PFSK-1 (cell line): ENCODE measurements around the gene OPN4.

Source experiments
- FOXP2 ChIP-seq: optimal IDR thresholded peaks from 2 replicates; pipeline ENCODE3; 2011; ENCODE audit warnings: borderline replicate concordance, control low read depth, inconsistent platforms; ENCODE audit not compliant: insufficient read depth; ENCODE audit errors: extremely low read length, extremely low read depth
- POLR2AphosphoS5 ChIP-seq: IDR thresholded peaks from 2 replicates; pipeline ENCODE4 v1.6.1; 2012; ENCODE audit warnings: low read depth, mild to moderate bottlenecking, control low read depth, low read length, moderate library complexity
- REST ChIP-seq, 2 experiments: IDR thresholded peaks; 2 replicates each; pipeline versions ENCODE4 v1.6.1 to v1.8.0; 2011 to 2012; ENCODE audit warnings: low read depth in 2 of 2, low read length in 2 of 2, control low read depth in 1 of 2, inconsistent platforms in 1 of 2, mild to moderate bottlenecking in 1 of 2, moderate library complexity in 1 of 2; ENCODE audit not compliant: insufficient read depth in 1 of 2
- SIN3A ChIP-seq: IDR thresholded peaks from 2 replicates; pipeline ENCODE4 v1.6.1; 2012; ENCODE audit warnings: mild to moderate bottlenecking, low read length, moderate library complexity, borderline replicate concordance; ENCODE audit not compliant: insufficient read depth
- TAF1 ChIP-seq: IDR thresholded peaks from 2 replicates; pipeline ENCODE4 v1.6.1; 2012; ENCODE audit warnings: low read length, control low read depth, borderline replicate concordance; ENCODE audit not compliant: insufficient read depth

Gene OPN4

GRCh38 chr10:86691333-86692022 lies 37.1 kb downstream of the OPN4 start:
- no peak for TF ChIP-seq SIN3A
- TF ChIP-seq REST (IDR thresholded peaks at IDR 0.05; ENCODE audit: insufficient read depth in 1 of 2, low read depth in 2 of 2, low read length in 2 of 2) = no peak
- no peak for TF ChIP-seq POLR2AphosphoS5
- TF ChIP-seq FOXP2 = no peak

- TF ChIP-seq REST (IDR thresholded peaks at IDR 0.05; ENCODE audit: insufficient read depth in 1 of 2, low read depth in 2 of 2, low read length in 2 of 2) (no peak), TAF1 (no peak), SIN3A (no peak), POLR2AphosphoS5 (no peak), FOXP2 (no peak)
Observed at GRCh38 chr10:86692023-86692514, 37.7 kb downstream of the OPN4 start.

GRCh38 chr10:86692664-86693063 lies 38.3 kb downstream of the OPN4 start:
- no peak for TF ChIP-seq REST (IDR thresholded peaks at IDR 0.05; ENCODE audit: insufficient read depth in 1 of 2, low read depth in 2 of 2, low read length in 2 of 2)
- TF ChIP-seq FOXP2 = no peak
- no peak for TF ChIP-seq POLR2AphosphoS5
- no peak for TF ChIP-seq SIN3A
- no peak for TF ChIP-seq TAF1

GRCh38 chr10:86693275-86693674 lies 38.9 kb downstream of the OPN4 start:
- TF ChIP-seq FOXP2 (no peak), SIN3A (no peak), REST (IDR thresholded peaks at IDR 0.05; ENCODE audit: insufficient read depth in 1 of 2, low read depth in 2 of 2, low read length in 2 of 2) (no peak), POLR2AphosphoS5 (no peak), TAF1 (no peak)
